ENCODE measurements around the gene PDZD2.

The PDZD2 gene

DNA sequence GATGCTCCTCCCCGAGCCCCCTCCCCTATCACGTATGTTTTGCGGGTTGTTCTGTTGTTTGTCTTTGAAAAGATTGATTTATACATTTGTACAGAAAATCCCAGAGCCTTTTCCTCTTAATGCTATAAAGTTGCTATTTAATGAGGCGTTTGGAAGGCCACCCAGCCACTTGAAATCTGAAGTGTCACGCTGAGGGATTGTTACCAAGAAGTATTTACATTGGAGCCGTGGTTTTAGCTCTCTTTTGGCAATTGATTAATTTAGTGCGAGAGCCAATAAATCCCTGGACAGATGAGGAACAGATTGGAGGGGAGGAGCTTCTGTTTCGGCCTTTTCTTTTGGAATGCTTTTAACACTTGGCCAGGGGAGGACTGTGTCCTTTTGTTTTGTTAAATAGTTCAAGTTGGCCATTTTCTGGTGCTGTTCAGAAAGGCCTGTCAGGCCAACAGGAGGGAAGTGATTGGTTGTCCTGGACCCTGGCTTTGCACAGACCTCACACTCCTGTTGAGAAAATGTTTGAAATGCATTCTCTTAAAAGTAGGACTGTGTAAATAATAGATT is 250.2 kb downstream of the PDZD2 start:
- DNase-seq = no peak

DNA sequence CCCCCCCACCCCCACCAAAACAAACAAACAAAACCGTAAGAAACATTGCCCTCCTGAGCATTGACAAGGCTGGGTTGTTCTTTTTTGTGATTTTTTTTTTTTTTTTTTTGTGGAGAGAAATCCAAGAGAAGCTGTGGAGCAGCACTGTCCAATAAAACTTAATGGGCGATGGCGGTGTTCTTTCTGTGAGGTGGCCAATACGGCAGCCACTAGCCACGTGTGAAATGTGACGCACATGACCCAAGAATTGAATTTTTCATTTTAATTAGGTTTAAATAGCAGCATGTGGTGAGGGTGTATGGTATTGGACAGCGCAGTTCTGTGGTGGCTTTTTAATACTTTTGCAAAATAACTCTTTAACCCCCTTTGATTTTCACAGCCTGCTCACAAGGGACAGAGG is 251.1 kb downstream of the PDZD2 start:
- DNase-seq = no peak

DNA sequence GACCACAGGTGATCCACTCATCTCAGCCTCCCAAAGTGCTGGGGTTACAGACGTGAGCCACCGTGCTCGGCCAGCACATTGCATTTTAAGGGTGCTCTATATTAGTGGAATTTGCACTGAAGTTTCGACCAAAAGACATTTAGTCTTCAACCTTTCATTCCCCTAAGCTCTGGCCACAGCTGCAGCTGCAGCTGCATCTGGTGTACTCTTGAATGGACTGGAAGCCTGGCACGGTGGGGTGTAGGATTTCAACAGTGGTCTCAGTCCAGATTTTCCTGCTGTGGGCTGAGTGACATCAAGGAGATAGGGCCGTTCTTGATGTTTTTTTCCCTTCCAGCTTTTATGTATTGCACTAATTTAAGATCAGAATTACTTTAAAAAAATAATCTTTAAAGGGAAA is 255.2 kb downstream of the PDZD2 start:
- no peak for DNase-seq

DNA sequence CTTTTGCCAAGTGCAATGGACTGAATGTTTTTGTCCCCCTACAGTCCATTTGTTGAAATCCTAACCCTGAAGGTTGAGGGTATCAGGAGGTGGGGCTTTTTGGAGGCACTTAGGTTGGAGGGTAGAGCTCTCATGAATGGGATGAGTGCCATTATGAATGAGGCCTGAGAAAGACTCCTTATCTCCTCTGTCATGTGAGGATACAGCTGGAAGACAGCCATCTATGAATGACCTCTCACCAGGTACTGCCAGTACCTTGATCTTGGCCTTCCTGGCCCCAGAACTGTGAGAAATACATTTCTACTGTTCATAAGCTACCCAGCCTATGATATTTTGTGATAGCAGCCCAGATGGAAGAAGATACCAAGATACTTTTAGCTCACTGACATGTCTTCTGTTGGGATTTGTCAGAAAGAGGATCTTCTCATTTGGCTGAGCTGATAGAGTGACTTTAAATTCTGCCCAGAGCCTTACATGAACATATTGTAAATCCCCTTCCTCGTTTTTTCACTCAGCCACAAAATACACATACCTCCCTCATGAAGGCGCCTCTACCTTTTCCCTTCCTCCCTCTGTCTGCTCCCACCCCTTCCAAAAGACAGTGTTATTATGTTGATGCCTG is 256.4 kb downstream of the PDZD2 start:
- DNase-seq = no peak

DNA sequence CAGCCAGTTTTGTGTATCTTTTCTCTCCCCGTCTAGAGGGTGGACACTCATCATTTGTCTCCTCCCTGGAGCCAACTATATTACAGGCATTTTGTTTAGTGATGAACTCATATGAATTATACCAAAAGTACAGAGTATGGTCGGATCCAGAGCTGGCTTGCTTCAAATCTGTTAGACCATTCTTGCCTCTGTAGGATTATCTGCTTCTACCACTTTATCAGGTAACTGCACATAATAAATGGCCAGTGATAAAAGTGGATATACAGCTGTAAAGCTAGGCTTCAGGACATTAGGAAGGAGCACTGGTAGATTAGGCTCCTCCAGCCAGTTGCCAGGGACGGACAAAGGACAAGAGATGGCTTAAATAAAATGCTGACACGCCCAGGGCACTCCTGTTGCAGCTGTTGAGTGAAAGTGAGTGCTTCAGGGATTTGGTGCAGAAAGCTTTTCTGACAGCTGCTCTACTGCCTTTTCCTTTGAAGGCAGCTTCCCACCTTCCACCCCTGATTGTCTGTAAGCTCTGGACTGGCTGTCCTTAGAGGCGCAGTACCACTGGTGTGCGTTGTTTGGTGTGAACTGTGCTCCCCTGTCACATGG is 259.2 kb downstream of the PDZD2 start:
- no peak for DNase-seq

DNA sequence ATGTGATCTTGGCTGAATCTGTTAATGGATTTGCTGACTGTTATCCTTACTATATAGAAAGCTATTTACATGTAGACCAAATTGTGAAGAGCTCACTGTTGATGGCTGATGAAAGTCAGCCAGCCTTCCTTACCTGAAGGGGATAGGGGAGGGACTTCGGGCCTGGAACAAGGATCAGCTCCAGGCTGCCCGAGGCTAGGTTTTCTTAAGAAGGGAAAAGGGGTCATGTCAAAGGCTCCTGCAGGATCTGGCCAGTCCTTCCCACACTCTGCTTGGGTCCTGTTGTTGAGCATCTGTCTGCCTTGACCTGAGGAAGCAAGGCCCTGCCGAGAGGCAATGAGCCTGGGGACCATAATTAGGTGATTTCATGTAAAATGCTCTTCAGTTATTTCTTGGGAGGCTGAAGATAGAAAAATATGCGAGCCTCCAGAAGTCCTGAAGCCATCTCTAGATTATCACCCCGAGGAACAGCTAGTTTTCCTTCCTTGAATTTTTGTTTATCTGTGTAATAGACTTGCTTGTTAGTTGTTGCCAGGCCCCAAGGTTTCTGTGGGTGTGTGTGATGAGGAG is 261.4 kb downstream of the PDZD2 start:
- DNase-seq = no peak

DNA sequence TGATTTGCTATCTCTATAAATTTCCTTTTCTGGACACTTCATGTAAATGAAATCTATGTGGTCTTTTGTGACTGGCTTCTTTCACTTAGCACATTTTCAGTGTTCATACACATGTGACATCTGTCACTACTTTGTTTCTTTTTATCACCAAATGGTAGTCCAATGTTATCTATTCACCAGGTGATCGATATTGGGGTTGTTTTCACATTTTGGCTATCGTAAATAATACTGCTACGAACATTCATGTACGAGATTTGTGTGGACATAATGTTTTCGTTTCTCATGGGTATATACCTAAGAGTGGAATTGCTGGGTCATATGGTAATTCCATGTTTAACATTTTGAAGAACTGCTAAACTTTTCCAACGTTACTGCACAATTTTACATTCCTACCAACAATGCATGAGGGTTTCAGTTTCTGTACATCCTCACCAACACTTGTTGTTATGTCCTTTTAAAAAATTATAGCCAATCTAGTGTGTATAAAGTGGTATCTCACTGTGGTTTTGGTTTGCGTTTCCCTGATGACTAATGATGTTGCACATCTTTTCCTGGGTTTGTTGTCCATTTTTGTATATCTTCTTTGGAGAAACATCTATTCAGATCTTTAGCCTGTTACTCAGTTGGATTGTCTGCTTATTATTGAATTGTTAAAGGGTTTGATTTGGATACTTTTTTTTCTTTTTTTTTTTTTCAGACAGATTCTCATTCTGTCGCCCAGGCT is 263.0 kb downstream of the PDZD2 start:
- DNase-seq = no peak

DNA sequence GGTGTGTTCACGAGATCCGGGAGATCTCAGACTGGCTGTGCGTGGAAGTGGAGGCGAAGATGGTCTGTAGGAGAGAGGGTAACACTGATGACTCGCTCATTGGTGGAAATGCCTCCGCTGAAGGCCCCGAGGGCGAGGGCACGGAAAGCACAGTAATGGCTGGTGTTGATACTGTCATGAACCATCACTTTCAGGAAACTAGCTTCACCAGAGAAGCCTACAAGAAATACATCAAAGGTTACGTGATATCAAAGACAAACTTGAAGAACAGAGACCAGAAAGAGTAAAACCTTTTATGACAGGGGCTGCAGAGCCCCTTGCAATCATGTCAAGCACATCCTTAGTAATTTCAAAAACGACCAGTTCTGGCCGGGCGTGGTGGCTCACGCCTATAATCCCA is 269.5 kb downstream of the PDZD2 start:
- DNase-seq = no peak

DNA sequence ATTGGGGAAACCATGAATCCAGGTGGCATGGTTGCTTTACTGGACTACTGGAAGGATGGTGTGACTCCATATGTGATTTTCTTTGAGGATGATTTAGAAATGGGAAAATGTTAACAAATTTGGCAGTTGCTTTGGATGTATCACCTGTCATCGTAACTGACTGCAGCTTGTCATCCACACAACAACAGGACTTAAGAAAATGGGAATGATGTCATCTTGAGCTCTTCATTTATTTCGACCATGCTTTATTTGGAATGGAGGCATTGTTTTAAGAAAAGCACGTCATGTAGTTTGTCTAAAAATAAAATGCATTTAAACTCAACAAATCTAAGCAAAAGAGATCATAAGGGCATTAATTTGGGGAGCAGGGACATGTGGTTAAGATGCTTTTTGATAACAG is 270.1 kb downstream of the PDZD2 start:
- DNase-seq = no peak

DNA sequence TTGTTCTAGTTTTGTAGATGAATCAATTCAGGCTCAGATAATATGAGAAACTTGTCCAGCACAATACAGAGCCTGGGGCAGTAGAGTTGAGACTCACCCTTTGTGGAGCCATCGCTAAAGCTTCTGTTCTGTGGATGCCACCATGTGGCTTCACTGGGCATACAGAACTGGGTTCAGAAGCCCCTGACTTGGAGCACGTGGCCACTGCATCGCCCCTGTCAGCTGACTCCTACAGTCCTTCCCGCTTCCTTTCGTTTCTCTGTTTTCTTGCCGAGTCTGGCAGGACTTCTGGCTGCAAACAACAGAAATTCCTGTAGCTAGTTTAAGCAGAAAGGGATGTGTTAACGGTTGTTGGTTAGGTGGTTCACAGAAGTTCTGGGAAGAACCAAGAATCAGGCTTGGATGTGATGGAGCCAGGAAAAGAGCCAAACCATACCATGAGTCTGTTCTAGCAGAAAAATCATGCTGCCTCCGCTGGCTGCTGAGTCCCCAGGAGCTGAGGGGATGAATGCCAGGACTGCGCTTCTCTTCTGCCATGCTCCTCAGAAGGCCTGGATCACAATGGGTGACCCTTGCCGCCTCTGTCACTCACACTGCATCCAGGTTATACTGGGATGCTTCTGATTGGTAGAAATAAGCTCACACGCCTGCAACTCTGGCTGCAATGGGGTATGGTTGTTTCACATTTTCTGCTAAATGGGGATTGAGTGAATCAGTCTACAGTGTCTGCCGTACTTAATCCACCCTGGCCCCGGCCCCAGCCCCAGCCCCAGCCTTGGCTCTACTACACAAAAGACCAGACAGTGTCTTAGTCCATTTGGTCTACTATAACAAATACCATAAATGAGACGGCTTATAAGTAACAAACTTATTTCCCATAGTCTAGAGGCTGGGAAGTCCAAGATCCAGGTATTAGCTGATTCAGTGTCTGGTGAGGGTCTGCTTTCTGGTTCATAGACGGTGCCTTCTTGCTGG is 272.6 kb downstream of the PDZD2 start:
- DNase-seq = no peak

DNA sequence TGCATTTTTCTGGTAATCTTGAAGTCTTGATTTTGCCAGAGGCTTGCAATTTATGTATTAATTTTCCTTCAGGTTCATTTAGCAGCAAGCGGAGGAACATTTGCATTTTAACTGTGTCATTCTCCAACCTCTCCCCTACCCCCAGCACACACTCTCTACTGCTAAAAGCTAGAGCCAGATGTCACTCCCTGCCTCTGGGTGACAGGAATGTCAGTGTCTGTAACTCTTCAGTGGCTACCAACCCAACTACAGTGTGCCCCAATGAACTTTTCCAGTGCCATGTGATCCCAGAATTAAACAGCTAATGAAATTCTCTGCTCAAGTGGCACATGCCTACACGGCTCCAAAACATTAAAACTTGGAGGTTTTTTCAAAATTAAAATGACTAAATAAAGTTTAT is 274.9 kb downstream of the PDZD2 start:
- no peak for DNase-seq

DNA sequence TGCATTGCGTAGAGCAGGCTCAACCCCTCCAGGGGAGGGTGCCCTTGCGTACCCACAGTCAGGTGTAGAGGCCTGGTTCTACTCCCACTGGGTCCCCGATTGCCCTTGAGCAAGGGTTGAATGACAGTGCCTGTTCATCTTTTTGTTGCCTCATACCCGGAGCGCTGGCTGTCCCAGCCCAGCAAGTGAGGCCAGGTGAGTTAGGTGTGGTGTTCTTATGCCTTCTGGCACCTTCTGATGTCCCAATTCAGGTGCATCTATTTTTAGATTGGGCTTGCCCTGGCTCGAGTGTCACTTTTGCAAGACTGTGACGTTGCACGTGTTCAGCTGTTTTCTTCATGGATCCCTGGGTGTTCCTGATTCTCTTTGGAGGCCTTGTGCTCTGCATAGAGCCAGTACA is 277.4 kb downstream of the PDZD2 start:
- DNase-seq = no peak

DNA sequence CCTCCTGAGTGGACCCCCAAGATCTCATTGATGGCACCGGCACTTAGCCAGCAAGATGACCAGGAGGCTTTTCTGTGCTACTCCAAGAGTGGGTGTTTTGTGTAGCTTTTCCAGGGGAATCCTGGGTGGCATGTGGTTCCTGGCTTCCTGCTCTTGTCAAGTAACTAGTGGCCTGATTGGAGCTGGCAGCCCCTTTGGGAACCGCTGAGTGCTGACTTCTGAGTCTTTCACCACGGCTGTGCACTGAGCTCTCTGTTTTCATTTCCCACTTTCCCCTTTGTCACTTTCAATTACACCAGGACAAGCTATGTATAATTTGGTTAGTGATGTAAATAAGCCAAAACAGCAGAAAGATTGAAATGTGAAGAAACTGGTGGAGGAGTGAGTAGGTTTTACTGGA is 279.8 kb downstream of the PDZD2 start:
- DNase-seq = no peak

DNA sequence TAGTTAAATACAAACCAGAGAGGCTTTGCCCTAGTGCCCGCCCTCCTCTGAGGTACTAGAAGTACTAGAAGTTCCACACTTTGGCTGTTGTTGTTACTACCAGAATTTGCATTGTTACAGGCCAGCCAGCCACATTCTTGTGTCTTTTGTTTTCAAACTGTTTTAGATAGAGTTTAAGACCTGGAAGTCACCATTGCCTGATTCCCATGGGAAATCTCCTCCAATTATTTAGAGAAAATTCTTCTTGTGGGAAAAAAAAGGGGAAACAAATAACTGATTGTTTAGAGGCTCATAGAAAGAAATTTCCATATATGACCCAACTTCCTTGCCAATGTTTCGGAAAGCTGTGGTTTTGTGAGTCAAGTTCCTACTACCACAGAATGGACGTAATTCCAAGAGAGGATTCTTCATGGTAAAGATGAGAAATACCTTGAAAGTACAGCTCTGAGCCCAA is 282.9 kb downstream of the PDZD2 start:
- DNase-seq = no peak

DNA sequence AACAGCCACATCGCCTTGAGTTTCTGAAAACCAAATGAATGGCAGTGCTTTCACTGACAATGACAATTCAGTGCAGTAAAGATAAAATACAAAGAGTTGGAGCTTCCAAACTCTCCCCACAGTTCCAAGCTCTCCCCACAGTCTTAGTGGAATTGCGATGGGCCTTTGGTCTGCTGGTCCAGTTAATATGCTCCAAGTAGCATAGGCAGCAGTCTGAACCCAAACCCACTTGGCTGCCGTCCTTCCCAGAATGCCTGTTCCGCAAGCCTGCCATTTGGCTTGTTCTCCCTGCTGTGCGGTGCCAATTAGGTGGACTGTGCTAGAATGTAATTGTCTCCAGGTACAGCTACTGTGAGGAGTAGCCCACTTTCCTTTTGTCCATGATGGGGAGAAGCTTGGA is 285.1 kb downstream of the PDZD2 start:
- DNase-seq = no peak

DNA sequence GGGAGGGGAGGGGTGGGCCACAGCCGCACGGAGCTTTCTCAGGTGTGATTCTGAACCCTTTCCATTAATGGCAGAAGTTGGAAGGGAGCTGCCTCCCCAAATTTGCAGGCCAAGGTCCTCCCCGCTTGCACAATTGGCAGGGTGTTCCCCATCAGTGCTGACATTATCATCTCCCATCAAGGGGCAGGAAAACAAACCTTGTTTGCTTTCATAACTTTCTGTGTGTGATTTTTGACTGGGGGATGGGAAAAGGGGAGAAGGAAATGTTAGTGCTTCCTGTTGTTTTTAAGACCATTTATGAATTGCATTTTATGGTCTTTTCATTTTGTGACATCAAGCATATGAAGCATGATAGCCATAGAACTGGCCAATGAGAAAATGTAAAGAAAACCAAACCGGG is 292.9 kb downstream of the PDZD2 start:
- DNase-seq = no peak

DNA sequence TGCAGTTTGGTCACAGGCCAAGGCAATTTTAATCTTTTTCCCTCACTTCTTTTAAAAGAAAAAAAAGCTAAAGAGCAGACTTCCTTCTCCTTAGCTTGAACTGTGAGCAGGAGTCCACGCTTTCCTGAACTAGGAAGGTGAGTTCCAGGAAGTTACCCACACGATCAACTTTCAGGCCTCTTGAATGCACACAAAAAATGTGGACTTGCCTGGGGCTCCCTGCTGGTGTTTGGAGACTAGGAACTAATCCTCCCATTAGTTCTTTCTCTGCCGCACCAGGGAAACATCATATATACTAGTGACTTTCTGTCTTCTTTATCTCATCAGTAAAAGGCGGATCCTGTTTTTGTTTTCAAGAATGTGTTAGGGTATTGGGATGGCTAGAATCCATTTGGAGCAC is 295.2 kb downstream of the PDZD2 start:
- no peak for DNase-seq

DNA sequence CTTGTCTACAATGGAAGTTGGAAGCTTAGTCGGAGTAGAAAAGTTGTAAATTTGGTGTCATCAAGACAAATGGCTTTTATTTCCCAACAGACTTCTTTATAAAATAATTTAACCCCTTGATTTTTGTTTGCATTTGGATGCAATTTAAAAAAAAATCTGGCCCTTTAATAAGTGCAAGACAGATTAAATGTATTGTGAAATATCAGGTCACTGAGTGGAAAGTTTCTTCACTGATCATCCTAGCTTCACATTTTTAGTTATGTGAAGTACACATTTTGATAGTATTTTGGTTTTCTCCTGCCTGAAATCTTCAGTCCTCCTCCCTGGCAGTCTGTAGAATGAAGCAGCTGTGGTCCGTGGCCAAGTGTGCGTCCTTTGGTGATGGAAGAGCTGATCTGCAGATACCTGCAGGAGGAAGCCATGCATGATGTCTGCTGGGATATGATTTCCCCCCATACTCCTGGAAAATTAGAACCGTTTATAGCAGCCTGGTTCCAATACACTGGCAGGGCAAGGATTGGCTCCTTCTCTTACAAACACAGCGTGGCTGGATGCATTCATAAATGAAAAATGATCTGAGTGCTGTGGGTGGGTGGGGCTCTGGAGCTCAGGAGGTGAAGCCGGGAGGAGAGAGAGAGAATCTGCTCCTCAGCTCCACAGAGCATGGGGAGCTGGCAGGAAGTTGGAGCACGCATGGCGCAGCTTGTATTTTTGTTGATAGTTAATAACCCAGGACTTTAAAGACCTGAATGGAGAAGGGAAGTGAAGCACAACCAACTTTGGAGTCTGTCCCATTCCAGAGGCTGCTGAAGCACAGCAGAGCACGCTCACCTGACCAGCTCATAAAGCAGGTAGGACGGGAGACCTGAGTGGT is 296.8 kb downstream of the PDZD2 start:
- DNase-seq = no peak

DNA sequence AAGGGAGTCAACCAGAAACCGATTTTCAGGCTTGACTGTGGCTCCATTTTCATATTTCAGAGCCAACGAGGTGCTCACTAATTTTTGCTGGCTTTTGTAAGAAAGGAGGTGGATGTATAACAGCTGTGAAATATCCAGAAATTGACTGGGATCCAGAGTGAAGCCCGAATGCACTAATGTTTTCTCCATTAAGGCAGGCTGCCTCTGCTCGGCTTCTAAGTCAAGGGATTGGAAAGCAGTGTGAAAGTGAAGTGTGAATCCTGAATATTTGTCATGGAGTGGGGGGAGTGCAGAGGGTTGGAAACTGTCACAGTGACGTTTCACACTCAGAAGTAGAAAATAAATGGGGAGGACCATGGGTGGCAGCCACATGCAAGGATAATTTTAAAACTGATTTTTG is 297.8 kb downstream of the PDZD2 start:
- no peak for DNase-seq

DNA sequence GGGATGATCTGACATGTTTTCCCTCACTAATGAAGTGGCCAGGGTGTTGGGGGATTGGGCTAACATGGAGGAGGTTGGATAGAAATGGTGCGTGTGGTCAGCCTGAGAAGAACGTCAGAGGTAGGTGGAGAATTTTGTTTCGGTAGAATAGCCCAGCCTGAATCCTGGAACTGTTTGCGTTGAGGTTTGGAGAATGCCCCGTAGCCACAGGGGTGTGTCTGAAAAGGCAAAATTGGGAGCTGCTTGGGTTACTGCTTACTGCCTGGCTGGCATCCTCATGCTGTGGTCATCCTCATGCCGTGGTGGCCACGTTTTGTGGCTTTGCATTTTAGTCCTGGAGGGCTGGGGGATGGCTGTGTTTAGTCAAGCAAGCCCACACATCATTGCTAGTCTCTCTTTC is 298.3 kb downstream of the PDZD2 start:
- no peak for DNase-seq

DNA sequence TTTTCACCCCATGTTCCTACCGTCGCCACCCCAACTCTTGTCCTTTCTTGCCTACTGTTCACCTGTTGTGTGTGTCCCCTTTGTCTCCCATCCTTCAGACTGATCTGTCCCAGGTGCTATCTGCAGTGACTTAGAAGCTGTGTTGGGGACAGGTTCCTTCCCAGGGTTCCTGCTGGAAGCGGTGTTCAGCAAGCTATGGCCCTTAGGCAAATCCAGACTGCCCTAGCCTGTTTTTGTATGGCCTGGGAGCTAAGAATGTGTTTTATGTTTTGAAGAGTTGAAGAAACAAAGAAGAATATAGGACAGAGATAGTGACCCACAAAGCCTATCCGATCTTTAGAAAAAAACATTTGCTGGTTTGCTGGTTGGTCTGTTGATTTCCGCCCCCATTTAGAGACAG is 298.8 kb downstream of the PDZD2 start:
- DNase-seq = no peak

DNA sequence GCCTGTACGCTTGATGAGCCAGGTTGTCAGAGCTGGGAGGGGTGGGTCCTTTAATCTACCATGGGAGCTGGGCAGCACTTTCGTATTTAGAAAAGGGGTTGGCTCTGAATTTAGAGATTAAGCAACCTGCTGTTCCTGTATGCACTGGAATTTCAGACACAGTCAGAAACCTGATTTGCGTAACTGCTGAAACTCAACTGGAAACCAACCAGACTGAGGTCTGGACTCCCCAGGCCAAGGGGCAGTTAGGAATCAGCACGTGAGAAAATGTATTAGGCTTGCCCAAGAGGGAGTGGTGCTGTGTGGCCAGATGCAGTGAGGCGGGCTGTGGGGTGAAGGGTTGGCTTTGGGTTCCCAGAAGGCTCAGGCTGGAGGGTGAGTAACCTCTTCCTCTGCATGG is 300.2 kb downstream of the PDZD2 start:
- DNase-seq = no peak

All from amniotic stem cell (primary cell).